Activated CD4-positive, alpha-beta T cell treated with anti-CD3 and anti-CD28 coated beads for 36 hours (primary cell): ENCODE measurements around the gene ADGRB2. TPM values are rescaled to one million over a fixed set of nuclear protein-coding genes. Genes with fewer than 3 reads are reported as not detected.

ENCODE experiments used
- ATAC-seq: fragments of 200-7000 bp; cut with Tn5 transposase; one replicate; pipeline ENCODE4 v1.10.0; 2021; ENCODE audit warnings: mild to moderate bottlenecking, moderate library complexity
- CTCF ChIA-PET: fragments of 350-600 bp; sonication (Branson Sonifier 250); formaldehyde crosslinking; loops from one replicate; lab custom pipeline; 2021; ENCODE audit warnings: antibody characterized with exemption; lab: Charles Lee
- POLR2A ChIA-PET: fragments of 350-600 bp; sonication (Branson Sonifier 250); formaldehyde crosslinking; loops from one replicate; lab custom pipeline; 2021; ENCODE audit warnings: antibody characterized with exemption, inconsistent platforms; lab: Charles Lee
- DNase-seq: peaks from one replicate; pipeline ENCODE4 v3.0.0-alpha.2; 2020
- H3K27ac Mint-ChIP-seq: one replicate; pipeline ENCODE4 v1.8.0; 2021; ENCODE audit warnings: mixed read lengths
- H3K27me3 Mint-ChIP-seq: one replicate; pipeline ENCODE4 v1.8.0; 2021; ENCODE audit warnings: mixed read lengths
- H3K36me3 Mint-ChIP-seq: one replicate; pipeline ENCODE4 v1.8.0; 2021; ENCODE audit warnings: low read depth, mixed read lengths
- H3K4me1 Mint-ChIP-seq: one replicate; pipeline ENCODE4 v1.8.0; 2021; ENCODE audit warnings: mixed read lengths
- H3K4me3 Mint-ChIP-seq: one replicate; pipeline ENCODE4 v1.8.0; 2021; ENCODE audit warnings: mild to moderate bottlenecking, moderate library complexity, mixed read lengths
- H3K9me3 Mint-ChIP-seq: one replicate; pipeline ENCODE4 v1.8.0; 2021; ENCODE audit warnings: low read depth, mixed read lengths
- intact Hi-C, 2 experiments: fragments of 100-400 bp; cut with DNase I in 1 of 2; cut with micrococcal nuclease in 1 of 2; formaldehyde crosslinking; loops; one replicate each; pipeline versions ENCODE4 v1.14.2 to v1.15.1; 2022 to 2024; cut with DNase I, micrococcal nuclease
- total RNA-seq, 2 experiments: library from RNA; stranded (reverse); gene quantifications; one replicate each; pipeline ENCODE4 v1.2.3, GENCODE V29; 2021

Gene ADGRB2
- total RNA-seq, 2 experiments from 2014 or later: 1.2 TPM

DNA sequence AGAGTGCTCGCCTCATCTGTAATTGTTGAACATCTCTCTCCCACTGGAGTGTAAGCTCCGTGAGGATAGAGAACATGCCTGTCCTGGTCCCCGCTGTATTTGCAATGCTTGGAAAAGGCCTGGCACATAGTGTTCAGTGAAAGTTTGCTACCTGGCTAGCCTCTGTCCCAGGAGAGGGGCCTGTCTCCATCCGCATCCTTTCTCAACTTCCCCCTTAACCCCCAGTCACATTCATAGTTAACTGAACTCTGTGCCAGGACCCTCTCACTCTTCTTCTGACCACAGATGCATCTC lies 36.5 kb upstream of the ADGRB2 start:
- H3K9me3 Mint-ChIP-seq: no peaks in the 10 kb centered on the region
- H3K27me3 Mint-ChIP-seq: no peaks in the 10 kb centered on the region
- ChIA-PET POLR2A (no interaction called here), CTCF (no interaction called here)
- H3K4me1 Mint-ChIP-seq: peaks cover 19% of the 10 kb centered on the region
- intact Hi-C loops: no loop called here
- no peaks in the 10 kb centered on the region for H3K36me3 Mint-ChIP-seq
- ATAC-seq (no peak), DNase-seq (peak; percentile 2)
- no peak overlapping the region for H3K4me3 Mint-ChIP-seq
- H3K27ac Mint-ChIP-seq: no peak overlapping the region

DNA sequence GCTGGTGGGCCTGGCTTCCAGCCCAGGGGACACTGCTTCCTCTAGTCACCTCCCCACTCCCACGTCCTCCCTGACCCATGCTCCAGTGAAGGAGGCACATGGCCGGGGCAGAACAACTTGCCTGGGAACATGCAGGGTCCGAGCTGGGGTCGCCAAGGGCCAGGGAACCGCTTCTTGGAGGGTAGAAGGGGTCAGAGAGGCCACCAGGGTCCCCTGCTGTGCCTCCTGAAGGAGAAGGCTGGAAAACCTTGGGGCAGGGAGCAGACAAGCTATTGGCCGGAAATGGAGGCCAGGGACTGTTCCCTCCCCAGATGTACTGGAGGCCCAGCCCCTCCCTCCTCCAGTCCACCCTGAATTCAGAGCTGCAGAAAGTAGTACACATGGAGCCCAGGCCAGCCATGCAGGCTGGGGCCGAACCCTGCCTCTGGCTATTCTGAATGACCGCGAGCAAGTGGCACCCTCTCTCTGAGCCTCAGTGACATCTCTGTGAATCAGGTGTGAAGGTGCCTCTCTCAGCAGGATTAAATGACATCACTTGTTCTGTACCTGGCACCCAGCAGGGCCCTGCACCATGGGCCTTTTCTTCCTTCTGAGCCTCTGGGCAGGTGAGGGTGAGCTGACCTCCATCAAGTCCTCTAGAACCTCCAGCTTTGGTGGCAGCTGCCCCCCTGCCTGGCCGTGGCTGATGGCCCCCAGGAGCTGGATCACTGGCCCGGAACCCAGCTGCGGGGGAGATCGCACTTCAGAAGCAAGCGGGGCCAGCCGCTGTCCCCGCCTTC lies 35.9 kb upstream of the ADGRB2 start:
- Mint-ChIP-seq H3K36me3 (no peaks in the 10 kb centered on the region), H3K9me3 (no peaks in the 10 kb centered on the region), H3K4me1 (peaks cover 19% of the 10 kb centered on the region), H3K27ac (no peak overlapping the region), H3K27me3 (no peaks in the 10 kb centered on the region), H3K4me3 (no peak overlapping the region)
- CTCF ChIA-PET: interaction anchor here (1.2 kb wide), 1 partner anchor 35 kb away, joined by 3 read pairs; no protein-coding TSS in a partner anchor
- intact Hi-C loops: no loop called here
- peak; percentile 4 for DNase-seq
- ATAC-seq: no peak
- POLR2A ChIA-PET: no interaction called here

DNA sequence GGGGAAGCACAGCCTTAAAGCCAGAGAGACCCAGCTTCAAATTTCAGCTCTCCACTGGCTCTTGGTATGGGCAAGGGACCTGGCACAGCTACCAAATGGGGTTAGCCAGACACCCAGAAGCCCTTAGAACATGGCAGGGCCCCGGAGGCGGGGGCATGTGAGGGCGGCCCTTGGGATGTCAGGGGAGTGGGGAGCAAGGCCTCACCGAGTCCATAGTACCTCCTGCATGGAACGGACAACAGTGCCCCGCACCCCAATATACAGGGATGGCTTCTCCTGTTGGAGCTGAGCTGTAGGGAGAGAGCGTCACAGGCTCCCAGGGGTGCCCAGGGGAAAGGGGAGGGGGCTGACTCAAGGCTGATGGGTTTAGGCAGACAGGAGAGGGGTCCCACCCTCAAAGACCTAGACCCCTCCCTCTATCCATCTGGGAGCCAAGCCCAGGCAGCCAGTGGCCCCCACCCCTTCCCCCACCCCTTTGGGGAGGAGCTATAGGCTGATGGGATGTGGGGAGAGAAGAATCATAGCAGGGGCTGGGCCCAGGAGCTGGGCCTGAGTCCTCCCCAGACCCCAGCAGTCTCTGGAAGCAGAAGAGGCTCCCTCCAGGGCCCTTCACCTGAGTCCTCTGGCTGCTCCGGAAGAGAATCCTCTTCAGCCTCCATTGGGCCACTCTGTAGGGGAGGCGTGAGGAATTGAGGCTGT lies 35.2 kb upstream of the ADGRB2 start:
- no peaks in the 10 kb centered on the region for H3K36me3 Mint-ChIP-seq
- no peak overlapping the region for H3K27ac Mint-ChIP-seq
- DNase-seq (peak; percentile 5), ATAC-seq (peak; percentile 6)
- no peaks in the 10 kb centered on the region for H3K27me3 Mint-ChIP-seq
- no peaks in the 10 kb centered on the region for H3K9me3 Mint-ChIP-seq
- intact Hi-C loops: no loop called here
- peaks cover 19% of the 10 kb centered on the region for H3K4me1 Mint-ChIP-seq
- POLR2A ChIA-PET: interaction anchor here (0.6 kb wide), 1 partner anchor 308 kb away, joined by 3 read pairs; the partner anchor contains the start of gene KPNA6
- H3K4me3 Mint-ChIP-seq: no peak overlapping the region
- CTCF ChIA-PET: interaction anchor here (1.2 to 2.7 kb wide), 2 partner anchors 10 to 34 kb away, joined by 3 to 16 read pairs; no protein-coding TSS in a partner anchor

DNA sequence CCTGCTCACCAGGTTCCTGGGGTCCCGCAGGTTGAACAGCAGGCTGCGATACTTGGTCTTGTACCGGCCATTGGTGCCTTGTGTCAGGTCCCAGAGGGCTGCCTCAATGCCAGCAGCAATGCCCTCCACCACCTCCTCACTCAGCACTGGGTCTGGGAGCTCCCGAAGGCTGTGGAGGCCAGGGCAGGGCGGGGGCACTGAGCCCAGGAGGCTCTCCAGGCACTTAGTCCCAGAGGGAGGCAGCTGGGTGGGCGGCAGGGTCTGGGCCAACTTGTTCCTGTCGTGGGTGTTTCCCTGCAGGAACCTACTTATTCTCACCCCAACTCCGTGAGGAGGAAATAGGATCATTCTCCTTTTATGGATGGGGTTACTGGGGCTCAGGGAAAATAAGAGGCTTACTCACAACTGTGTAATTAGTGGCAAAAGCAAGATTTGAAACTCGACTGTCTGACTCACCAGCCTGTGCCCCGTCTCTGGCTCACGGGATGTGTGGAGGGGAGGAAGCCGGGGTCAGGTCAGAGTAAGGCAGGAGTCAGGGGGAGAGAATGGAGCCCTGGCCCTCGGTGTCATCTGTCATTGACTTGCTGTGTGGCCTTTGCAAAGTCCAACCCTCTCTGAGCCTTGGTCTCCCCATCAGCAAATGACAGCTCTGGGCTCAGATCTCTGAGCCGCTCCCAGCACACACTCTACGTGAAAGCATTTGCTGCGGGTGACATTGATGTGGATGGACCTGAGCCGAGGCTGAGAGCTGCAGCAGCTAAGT lies 34.5 kb upstream of the ADGRB2 start:
- Mint-ChIP-seq H3K36me3 (no peaks in the 10 kb centered on the region), H3K9me3 (no peaks in the 10 kb centered on the region), H3K4me3 (no peak overlapping the region), H3K4me1 (peaks cover 17% of the 10 kb centered on the region), H3K27ac (no peak overlapping the region), H3K27me3 (no peaks in the 10 kb centered on the region)
- intact Hi-C loops: no loop called here
- CTCF ChIA-PET: interaction anchor here (0.9 to 2.7 kb wide), 3 partner anchors 9 to 36 kb away, joined by 3 to 16 read pairs (median 4); no protein-coding TSS in a partner anchor
- ATAC-seq (peak; percentile 98), DNase-seq (peak; percentile 72)
- POLR2A ChIA-PET: interaction anchor here (0.6 kb wide), 1 partner anchor 309 kb away, joined by 3 read pairs; the partner anchor contains the start of gene KPNA6

DNA sequence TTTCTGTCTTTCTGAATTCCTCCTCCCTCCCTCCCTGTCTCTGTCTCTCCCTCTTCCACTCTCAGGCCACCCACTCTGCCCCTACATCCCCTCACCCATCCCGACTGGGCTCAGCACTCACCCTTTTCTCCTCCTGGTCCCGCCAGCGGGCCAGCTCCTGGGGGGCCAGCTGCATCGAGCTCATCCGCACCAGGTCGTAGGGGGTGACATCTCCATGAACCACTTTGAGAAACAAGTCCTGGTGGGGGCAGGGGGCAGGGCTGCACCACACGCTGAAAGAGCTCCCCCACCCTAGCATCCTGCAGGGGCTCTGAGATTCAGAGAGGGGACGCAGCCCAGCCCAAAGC lies 33.9 kb upstream of the ADGRB2 start:
- Mint-ChIP-seq H3K27me3 (no peaks in the 10 kb centered on the region), H3K9me3 (no peaks in the 10 kb centered on the region), H3K36me3 (no peaks in the 10 kb centered on the region), H3K4me3 (no peak overlapping the region), H3K27ac (no peak overlapping the region), H3K4me1 (peaks cover 16% of the 10 kb centered on the region)
- ATAC-seq: no peak
- ChIA-PET CTCF (interaction anchor here (0.6 to 2.7 kb wide), 5 partner anchors 8 to 146 kb away, joined by 3 to 16 read pairs (median 4); no protein-coding TSS in a partner anchor), POLR2A (no interaction called here)
- intact Hi-C loops: no loop called here
- no peak for DNase-seq

DNA sequence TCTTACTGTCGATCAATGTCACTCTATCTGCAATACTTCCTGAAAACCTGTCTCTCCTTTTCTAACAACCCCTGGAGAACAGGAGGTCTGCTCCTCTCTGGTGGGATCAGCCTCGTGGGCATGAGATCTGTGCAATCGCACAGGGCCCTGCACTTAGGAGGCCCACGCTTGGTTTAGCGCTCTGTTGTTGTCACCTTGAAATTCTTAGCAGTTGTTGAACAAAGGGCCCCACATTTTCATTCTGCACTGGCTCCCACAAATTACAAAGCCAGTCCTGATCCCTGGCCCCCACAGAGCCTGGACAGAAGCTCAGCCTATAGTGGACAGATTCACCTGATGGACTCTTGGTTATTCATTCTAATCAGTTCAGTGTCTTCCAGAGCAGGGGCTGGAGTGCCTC lies 33.1 kb upstream of the ADGRB2 start:
- no peak overlapping the region for H3K27ac Mint-ChIP-seq
- CTCF ChIA-PET: interaction anchor here (0.6 to 2.7 kb wide), 3 partner anchors 7 to 138 kb away, joined by 3 to 16 read pairs (median 3); no protein-coding TSS in a partner anchor

DNA sequence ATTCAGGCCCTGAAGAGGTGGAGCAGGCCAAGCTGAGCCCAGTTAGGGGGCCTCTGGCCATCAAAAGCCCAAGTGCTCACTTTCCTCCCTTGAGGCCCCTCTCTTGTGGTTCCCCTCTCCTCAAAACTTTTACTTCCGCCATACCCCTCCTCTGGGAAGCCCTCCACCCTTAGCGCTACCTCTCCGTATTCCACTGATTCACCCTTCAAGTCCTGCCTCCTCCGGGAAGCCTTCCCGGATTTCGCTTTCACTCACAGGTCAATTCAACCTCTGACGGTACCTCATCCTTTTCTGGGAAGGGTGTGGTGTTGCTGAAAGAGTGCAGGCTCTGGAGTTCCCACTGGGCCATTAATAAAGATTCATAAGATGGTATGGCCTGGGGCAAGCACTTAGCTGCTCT lies 32.6 kb upstream of the ADGRB2 start:
- POLR2A ChIA-PET: no interaction called here
- H3K27me3 Mint-ChIP-seq: no peaks in the 10 kb centered on the region

More for the DNA sequence above, 33.1 kb upstream of the ADGRB2 start:
- ATAC-seq (no peak), DNase-seq (peak; percentile 3)
- intact Hi-C loops: no loop called here
- H3K27me3 Mint-ChIP-seq: no peaks in the 10 kb centered on the region
- POLR2A ChIA-PET: no interaction called here
- H3K36me3 Mint-ChIP-seq: no peaks in the 10 kb centered on the region
- H3K4me1 Mint-ChIP-seq: peaks cover 10% of the 10 kb centered on the region
- no peak overlapping the region for H3K4me3 Mint-ChIP-seq
- H3K9me3 Mint-ChIP-seq: no peaks in the 10 kb centered on the region

DNA sequence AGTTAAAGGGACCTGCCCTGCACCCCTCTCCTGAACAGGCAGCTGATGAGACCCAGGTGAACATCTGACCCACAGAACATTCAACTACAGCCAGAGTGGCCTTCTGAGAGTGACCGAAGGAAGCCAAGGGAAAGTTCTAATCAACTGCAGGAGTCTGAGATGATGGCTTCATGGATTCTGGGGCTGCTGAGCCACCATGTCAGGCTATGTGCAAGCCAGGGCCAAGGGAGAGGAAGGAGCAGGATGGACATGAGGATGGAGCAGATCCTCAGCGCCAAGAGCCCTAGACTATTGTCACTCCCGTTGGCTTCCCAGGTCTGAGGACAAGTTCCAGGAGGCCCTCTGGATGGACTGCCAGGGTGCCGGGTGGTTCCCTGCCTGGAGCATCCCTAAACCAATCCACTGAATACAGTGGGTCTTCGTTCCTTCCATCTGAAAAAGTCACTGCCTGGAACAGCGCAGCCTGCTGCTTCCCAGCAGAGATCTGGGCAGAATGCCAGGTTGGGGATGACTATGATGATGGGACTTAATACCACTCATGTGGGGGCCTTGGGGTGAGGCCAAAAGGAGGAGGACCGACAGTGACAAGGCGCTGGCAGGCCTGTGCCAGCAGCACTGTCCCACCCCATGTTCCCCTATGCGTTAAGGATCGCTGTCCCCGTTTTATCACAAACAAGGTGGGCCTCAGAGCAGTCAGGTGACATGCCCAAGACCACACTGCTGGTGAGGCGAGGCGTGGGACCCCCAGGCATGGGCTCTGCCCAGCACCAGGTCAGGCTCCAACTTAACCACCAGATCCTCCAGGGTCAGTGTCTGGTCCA lies 31.9 kb upstream of the ADGRB2 start:
- peak; percentile 7 for DNase-seq
- ChIA-PET POLR2A (no interaction called here), CTCF (no interaction called here)
- no peak overlapping the region for H3K4me3 Mint-ChIP-seq
- H3K9me3 Mint-ChIP-seq: no peaks in the 10 kb centered on the region
- H3K4me1 Mint-ChIP-seq: peaks cover 10% of the 10 kb centered on the region
- H3K27ac Mint-ChIP-seq: no peak overlapping the region
- no peaks in the 10 kb centered on the region for H3K27me3 Mint-ChIP-seq
- no peaks in the 10 kb centered on the region for H3K36me3 Mint-ChIP-seq
- no peak for ATAC-seq
- intact Hi-C loops: no loop called here

More for the DNA sequence above, 32.6 kb upstream of the ADGRB2 start:
- Mint-ChIP-seq H3K27ac (no peak overlapping the region), H3K4me3 (no peak overlapping the region), H3K4me1 (peaks cover 10% of the 10 kb centered on the region), H3K36me3 (no peaks in the 10 kb centered on the region), H3K9me3 (no peaks in the 10 kb centered on the region)
- ATAC-seq (no peak), DNase-seq (no peak)
- intact Hi-C loops: no loop called here
- CTCF ChIA-PET: interaction anchor here (2.7 kb wide), 1 partner anchor 7 kb away, joined by 16 read pairs; no protein-coding TSS in a partner anchor

DNA sequence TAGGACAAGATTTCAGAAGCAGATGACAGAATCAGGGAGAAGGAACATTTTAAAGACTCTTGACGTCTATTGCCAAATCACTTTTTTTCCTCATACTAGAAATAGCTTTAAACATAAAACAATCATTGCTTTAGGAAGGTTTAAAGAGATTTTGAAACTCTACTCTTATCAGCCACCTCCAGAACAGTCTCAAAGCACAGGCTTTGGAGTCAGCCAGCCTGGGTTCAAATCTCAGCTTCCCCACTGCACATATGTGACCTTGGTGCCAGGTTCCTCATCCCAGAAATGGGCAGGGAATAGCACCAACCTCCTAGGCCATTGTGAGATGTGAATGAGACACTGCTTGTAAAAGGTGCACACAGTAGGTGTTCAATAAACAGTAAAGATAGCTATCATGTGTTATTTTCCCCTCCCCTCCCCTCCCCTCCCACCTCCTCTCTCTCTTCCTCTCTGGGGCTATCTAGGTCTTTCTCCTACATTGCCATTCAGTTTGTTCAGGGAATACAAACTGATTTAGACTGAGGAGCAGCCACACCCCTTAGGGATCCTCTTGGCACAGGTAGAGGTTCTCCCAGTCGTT lies 31.0 kb upstream of the ADGRB2 start:
- POLR2A ChIA-PET: no interaction called here
- CTCF ChIA-PET: no interaction called here
- intact Hi-C loops: no loop called here
- Mint-ChIP-seq H3K27ac (no peak overlapping the region), H3K9me3 (no peaks in the 10 kb centered on the region), H3K4me1 (peaks cover 10% of the 10 kb centered on the region), H3K27me3 (no peaks in the 10 kb centered on the region), H3K4me3 (no peak overlapping the region), H3K36me3 (no peaks in the 10 kb centered on the region)
- no peak for ATAC-seq
- DNase-seq: no peak

DNA sequence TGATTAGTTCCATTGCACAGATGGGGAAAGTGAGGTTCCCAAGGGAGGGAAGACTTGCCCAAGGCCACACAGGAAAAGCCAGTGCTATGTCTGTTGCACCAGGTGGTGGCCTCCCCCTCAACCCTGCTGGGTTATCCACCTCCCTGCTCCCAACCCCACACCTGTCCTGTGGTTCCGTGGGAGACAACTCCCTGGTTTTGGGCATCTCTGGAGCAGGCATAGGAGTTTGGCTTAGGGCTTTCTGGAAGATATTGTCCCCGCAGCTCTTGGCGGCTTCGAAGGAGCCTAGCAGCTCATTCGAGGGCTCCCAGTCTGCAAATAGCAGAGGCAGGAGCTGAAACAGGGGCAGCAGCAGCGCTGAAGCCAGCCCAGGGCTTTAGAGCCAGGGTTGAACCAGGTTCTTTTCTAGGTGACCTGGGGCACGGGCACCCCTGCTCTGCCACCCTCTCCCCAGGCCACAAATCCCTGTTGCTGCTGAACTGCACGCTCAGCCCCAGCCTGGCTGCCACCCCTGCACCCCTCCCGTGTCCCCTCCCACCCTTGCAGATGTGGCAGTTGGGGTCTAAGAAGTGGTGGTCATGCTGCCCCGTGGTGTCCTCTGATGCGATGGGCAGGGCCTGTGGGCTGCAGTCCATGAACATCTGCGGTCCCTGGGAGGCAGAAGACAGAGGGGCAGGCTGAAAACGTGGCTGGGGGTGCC lies 29.6 kb upstream of the ADGRB2 start:
- Mint-ChIP-seq H3K4me3 (no peak overlapping the region), H3K36me3 (no peaks in the 10 kb centered on the region), H3K9me3 (no peaks in the 10 kb centered on the region), H3K27me3 (no peaks in the 10 kb centered on the region), H3K27ac (no peak overlapping the region), H3K4me1 (peaks cover 12% of the 10 kb centered on the region)
- ChIA-PET POLR2A (no interaction called here), CTCF (no interaction called here)
- ATAC-seq: no peak
- intact Hi-C loops: no loop called here
- DNase-seq: peak; percentile 2
